ENCODE data around the gene POLR2F. TPM values are rescaled to one million over a fixed set of nuclear protein-coding genes. Genes with fewer than 3 reads are reported as not detected.
"Not testable (repeated sequence)": the region's sequence is repeated elsewhere in the genome, so short reads cannot be mapped to it uniquely, and the experiment has no call there.

POLR2F gene
- total RNA-seq, 2 donors from 2014 or later: 98.0 to 105 TPM

- WGBS, 2 experiments (ENCODE audit: insufficient coverage in 1 of 2, insufficient read length in 1 of 2): 6 to 14% methylated on average over 11 to 13 of the region's 13 CpGs
These were observed 450 bp upstream of the POLR2F start for GRCh38 chr22:37953062-37953436.

DNA sequence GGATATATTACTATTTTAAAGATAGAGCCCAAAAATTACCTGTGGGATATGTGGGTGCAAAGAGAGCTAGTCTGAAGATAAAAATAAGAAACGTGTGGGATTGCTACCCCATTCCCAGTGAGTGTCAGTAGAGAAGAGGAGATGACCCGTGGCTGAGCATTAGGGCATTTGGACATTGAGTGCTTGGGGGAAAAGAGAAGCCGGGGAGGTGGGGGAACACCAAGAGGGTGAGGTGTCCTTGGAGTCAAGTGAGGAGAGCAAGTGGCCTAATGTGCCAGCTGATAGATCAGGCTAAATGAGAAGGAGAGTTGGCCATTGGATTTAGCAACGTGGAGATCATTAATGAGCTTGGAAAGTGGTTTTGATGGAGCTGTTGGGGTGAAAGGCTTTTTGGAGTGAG lies 1.2 kb downstream of the POLR2F start:
- no peak overlapping the region for H3K9ac ChIP-seq (ENCODE audit: extremely low read depth, low read length, poor library complexity, severe bottlenecking)
- H3K27ac ChIP-seq (ENCODE audit: low read depth, low read length): no peak overlapping the region
- peaks cover 4% of the 10 kb centered on the region for H3K27me3 ChIP-seq (ENCODE audit: control insufficient read depth, insufficient read depth, low read length, poor library complexity, severe bottlenecking)
- H3K4me3 Mint-ChIP-seq: peak overlapping the region; percentile 93
- H3K4me3 ChIP-seq (ENCODE audit: low read length): peak overlapping the region; percentile 99
- no peak for DNase-seq
- peaks cover 29% of the 10 kb centered on the region for H3K36me3 Mint-ChIP-seq (ENCODE audit: low read depth)
- peaks cover 31% of the 10 kb centered on the region for H3K36me3 ChIP-seq (ENCODE audit: control insufficient read depth, insufficient read depth, low read length)
- H3K27ac Mint-ChIP-seq: peak overlapping the region; percentile 96
- WGBS, 2 experiments (ENCODE audit: insufficient coverage in 1 of 2, insufficient read length in 1 of 2): 86 to 90% methylated on average over 4 of the region's 4 CpGs
- peaks cover 10% of the 10 kb centered on the region for H3K27me3 Mint-ChIP-seq (ENCODE audit: insufficient read depth)
- H3K4me1 ChIP-seq (ENCODE audit: control insufficient read depth, insufficient read depth, low read length): no peaks in the 10 kb centered on the region
- TF ChIP-seq CTCF (conservative IDR thresholded peaks at IDR 0.05): no peak
- peaks cover 6% of the 10 kb centered on the region for H3K9me3 ChIP-seq (ENCODE audit: control insufficient read depth, low read length)
- H3K9me3 Mint-ChIP-seq: no peaks in the 10 kb centered on the region
- peaks cover 14% of the 10 kb centered on the region for H3K4me1 Mint-ChIP-seq

More at GRCh38 chr22:37953062-37953436, 450 bp upstream of the POLR2F start:
- no peak for TF ChIP-seq CTCF (conservative IDR thresholded peaks at IDR 0.05)
- no peaks in the 10 kb centered on the region for H3K9me3 Mint-ChIP-seq
- Histone ChIP-seq H3K27me3 (ENCODE audit: control insufficient read depth, insufficient read depth, low read length, poor library complexity, severe bottlenecking) (peaks cover 4% of the 10 kb centered on the region), H3K4me3 (ENCODE audit: low read length) (peak overlapping the region; percentile 99), H3K9me3 (ENCODE audit: control insufficient read depth, low read length) (no peaks in the 10 kb centered on the region), H3K9ac (ENCODE audit: extremely low read depth, low read length, poor library complexity, severe bottlenecking) (peak overlapping the region; percentile 83), H3K27ac (ENCODE audit: low read depth, low read length) (no peak overlapping the region), H3K36me3 (ENCODE audit: control insufficient read depth, insufficient read depth, low read length) (peaks cover 17% of the 10 kb centered on the region), H3K4me1 (ENCODE audit: control insufficient read depth, insufficient read depth, low read length) (no peaks in the 10 kb centered on the region)
- H3K4me1 Mint-ChIP-seq: peaks cover 14% of the 10 kb centered on the region
- peak overlapping the region; percentile 96 for H3K27ac Mint-ChIP-seq
- H3K27me3 Mint-ChIP-seq (ENCODE audit: insufficient read depth): peaks cover 10% of the 10 kb centered on the region
- H3K36me3 Mint-ChIP-seq (ENCODE audit: low read depth): peaks cover 15% of the 10 kb centered on the region
- H3K4me3 Mint-ChIP-seq: peak overlapping the region; percentile 93
- DNase-seq: no peak

GRCh38 chr22:37955825-37956397 lies 2.4 kb downstream of the POLR2F start:
- H3K9me3 Mint-ChIP-seq; H3K27ac Mint-ChIP-seq; H3K9me3 ChIP-seq (ENCODE audit: control insufficient read depth, low read length); H3K27ac ChIP-seq (ENCODE audit: low read depth, low read length); H3K27me3 ChIP-seq (ENCODE audit: control insufficient read depth, insufficient read depth, low read length, poor library complexity, severe bottlenecking); H3K4me1 ChIP-seq (ENCODE audit: control insufficient read depth, insufficient read depth, low read length); H3K4me3 ChIP-seq (ENCODE audit: low read length); DNase-seq; H3K9ac ChIP-seq (ENCODE audit: extremely low read depth, low read length, poor library complexity, severe bottlenecking); H3K4me3 Mint-ChIP-seq: not testable (repeated sequence)
- WGBS, 2 experiments (ENCODE audit: insufficient coverage in 1 of 2, insufficient read length in 1 of 2): 88 to 97% methylated on average over 11 to 15 of the region's 15 CpGs
- H3K36me3 ChIP-seq (ENCODE audit: control insufficient read depth, insufficient read depth, low read length): peaks cover 36% of the 10 kb centered on the region
- Mint-ChIP-seq H3K36me3 (ENCODE audit: low read depth) (peaks cover 37% of the 10 kb centered on the region), H3K4me1 (peaks cover 14% of the 10 kb centered on the region), H3K27me3 (ENCODE audit: insufficient read depth) (peaks cover 10% of the 10 kb centered on the region)

DNA sequence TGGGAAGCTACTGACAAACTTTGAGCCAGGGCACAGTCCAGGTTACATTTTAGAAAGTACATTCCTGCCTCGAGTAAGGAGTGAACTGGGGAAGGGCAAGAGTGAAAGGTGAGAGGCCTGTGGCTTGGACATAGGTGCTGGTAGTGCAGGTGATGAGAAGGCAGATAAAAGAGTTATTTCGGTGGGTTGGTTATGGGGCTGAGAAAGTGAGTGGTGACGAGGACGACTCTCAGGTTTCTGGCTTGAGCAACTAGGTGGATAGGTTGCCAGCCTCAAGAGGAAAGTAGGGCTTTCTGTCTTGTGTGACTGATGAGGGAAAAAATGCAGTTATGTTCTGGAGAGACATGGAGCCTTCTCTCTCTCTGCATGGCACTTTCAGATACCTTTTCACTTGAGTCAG lies 3.7 kb downstream of the POLR2F start:
- DNase-seq: no peak
- Histone ChIP-seq H3K27ac (ENCODE audit: low read depth, low read length) (no peak overlapping the region), H3K36me3 (ENCODE audit: control insufficient read depth, insufficient read depth, low read length) (peaks cover 49% of the 10 kb centered on the region), H3K4me1 (ENCODE audit: control insufficient read depth, insufficient read depth, low read length) (no peaks in the 10 kb centered on the region), H3K9me3 (ENCODE audit: control insufficient read depth, low read length) (peaks cover 6% of the 10 kb centered on the region), H3K9ac (ENCODE audit: extremely low read depth, low read length, poor library complexity, severe bottlenecking) (no peak overlapping the region), H3K4me3 (ENCODE audit: low read length) (no peak overlapping the region), H3K27me3 (ENCODE audit: control insufficient read depth, insufficient read depth, low read length, poor library complexity, severe bottlenecking) (no peaks in the 10 kb centered on the region)
- WGBS, 2 experiments (ENCODE audit: insufficient coverage in 1 of 2, insufficient read length in 1 of 2): 93 to 97% methylated on average over 3 to 4 of the region's 4 CpGs
- no peaks in the 10 kb centered on the region for H3K9me3 Mint-ChIP-seq
- H3K4me1 Mint-ChIP-seq: peaks cover 14% of the 10 kb centered on the region
- no peak overlapping the region for H3K27ac Mint-ChIP-seq
- no peak for TF ChIP-seq CTCF (conservative IDR thresholded peaks at IDR 0.05)
- H3K27me3 Mint-ChIP-seq (ENCODE audit: insufficient read depth): peaks cover 6% of the 10 kb centered on the region
- H3K36me3 Mint-ChIP-seq (ENCODE audit: low read depth): peaks cover 50% of the 10 kb centered on the region
- no peak overlapping the region for H3K4me3 Mint-ChIP-seq
